HepG2 (cell line): ENCODE data around the gene OPN1SW.

Experiments used
- ATF2 ChIP-seq: sonication (generic); formaldehyde crosslinking; IDR thresholded peaks from 2 replicates; pipeline ENCODE4 v1.4.0; 2020; ENCODE audit warnings: missing genetic modification reagents
- ATF3 ChIP-seq: sonication (generic); formaldehyde crosslinking; IDR thresholded peaks from 2 replicates; pipeline ENCODE4 v1.4.0; 2020; ENCODE audit warnings: missing genetic modification reagents
- CTCF ChIP-seq: sonication (generic); formaldehyde crosslinking; IDR thresholded peaks from 2 replicates; pipeline ENCODE4 v1.5.0; 2020; ENCODE audit warnings: mild to moderate bottlenecking, missing genetic modification reagents, moderate library complexity
- DNMT1 ChIP-seq: sonication (generic); formaldehyde crosslinking; IDR thresholded peaks from 2 replicates; pipeline ENCODE4 v1.5.1; 2020; ENCODE audit warnings: mild to moderate bottlenecking, missing genetic modification reagents
- MEF2D ChIP-seq: sonication (generic); formaldehyde crosslinking; IDR thresholded peaks from 2 replicates; pipeline ENCODE4 v1.5.1; 2020; ENCODE audit warnings: mild to moderate bottlenecking, missing genetic modification reagents
- MTF2 ChIP-seq: sonication (generic); formaldehyde crosslinking; IDR thresholded peaks from 2 replicates; pipeline ENCODE4 v1.5.0; 2020; ENCODE audit warnings: missing genetic modification reagents, borderline replicate concordance
- NFIC ChIP-seq: IDR thresholded peaks from 2 replicates; pipeline ENCODE4 v1.6.1; 2012; ENCODE audit warnings: mild to moderate bottlenecking, low read length, inconsistent platforms
- PHF21A ChIP-seq: sonication (generic); formaldehyde crosslinking; IDR thresholded peaks from 2 replicates; pipeline ENCODE4 v1.5.0; 2020; ENCODE audit warnings: mild to moderate bottlenecking, missing genetic modification reagents
- POLR2A ChIP-seq, 2 experiments: IDR thresholded peaks; 2 replicates each; pipeline ENCODE4 v1.6.1; 2011; ENCODE audit warnings: low read depth in 2 of 2, low read length in 2 of 2, mild to moderate bottlenecking in 1 of 2, moderate library complexity in 1 of 2; ENCODE audit not compliant: insufficient read depth in 1 of 2
- RNF2 ChIP-seq: fragments of 450-650 bp; conservative IDR thresholded peaks from 2 replicates; pipeline ENCODE4 v1.6.1; 2016; ENCODE audit warnings: low read depth

- TF ChIP-seq MEF2D (CRISPR knock-in tag) (no peak), CTCF (CRISPR knock-in tag) (no peak), POLR2A (IDR thresholded peaks at IDR 0.05; ENCODE audit: insufficient read depth in 1 of 2, low read depth in 2 of 2, low read length in 2 of 2) (no peak), RNF2 (no peak), NFIC (no peak), ATF3 (CRISPR knock-in tag) (no peak), PHF21A (CRISPR knock-in tag) (no peak), MTF2 (no peak), ATF2 (CRISPR knock-in tag) (no peak), DNMT1 (CRISPR knock-in tag) (no peak)
Observed at GRCh38 chr7:128790315-128791041, 14.9 kb upstream of the OPN1SW start.
